Adrenal gland (tissue), 12 donors: ENCODE results near the gene IBSP. TPM values are rescaled to one million over a fixed set of nuclear protein-coding genes. Genes with fewer than 3 reads are reported as not detected.
A peak's percentile ranks its signal among the peaks of the same experiment; 100 is the strongest.

ENCODE experiments used
- DNase-seq, 7 donors: peaks; one replicate each; pipeline ENCODE4 v3.0.0-alpha.2; 2019 to 2020
- H3K27ac ChIP-seq, 5 donors: fragments of 200-600 bp; sonication (generic) in 4 of 5; 1 replicate in 3 of 5; 2 replicates in 2 of 5; pipeline versions ENCODE4 v1.5.1 to v1.8.0; 2016 to 2020; ENCODE audit warnings: mild to moderate bottlenecking in 1 of 5
- H3K27me3 ChIP-seq: fragments of 200-600 bp; 2 replicates; pipeline ENCODE4 v1.8.0; 2021
- H3K36me3 ChIP-seq, 2 donors: fragments of 200-600 bp; replicated peaks in 1 of 2; 1 replicate in 1 of 2; 2 replicates in 1 of 2; pipeline versions ENCODE4 v1.5.1 to v1.8.0; 2018 to 2022
- H3K4me1 ChIP-seq, 2 donors: fragments of 200-600 bp; replicated peaks in 1 of 2; 1 replicate in 1 of 2; 2 replicates in 1 of 2; pipeline versions ENCODE4 v1.5.1 to v1.8.0; 2018 to 2021
- H3K4me3 ChIP-seq, 4 donors: fragments of 200-600 bp; sonication (generic) in 3 of 4; one replicate each; pipeline ENCODE4 v1.5.1; 2016 to 2018
- H3K9me3 ChIP-seq, 3 donors: fragments of 200-600 bp; sonication (generic) in 1 of 3; replicated peaks in 1 of 3; 1 replicate in 2 of 3; 2 replicates in 1 of 3; pipeline versions ENCODE4 v1.5.1 to v1.8.0; 2016 to 2021
- POLR2A ChIP-seq, 2 donors: fragments of 450-650 bp; IDR thresholded peaks; one replicate each; pipeline ENCODE4 v1.6.1; 2017; ENCODE audit warnings: antibody characterized with exemption in 2 of 2, mild to moderate bottlenecking in 2 of 2, moderate library complexity in 1 of 2
- WGBS, 4 donors: extraction: QIAGEN DNeasy Blood & Tissue Kit in 2 of 4; methylation state at CpG; one replicate each; pipeline versions ENCODE4 v1.1.5 to v1.1.7; 2013 to 2017; 5-methylcytosine and 5-hydroxymethylcytosine counted together
- intact Hi-C, 2 donors: fragments of 100-400 bp; cut with DNase I; formaldehyde crosslinking; loops; one replicate each; pipeline versions ENCODE4 v1.14.1 to v1.15.0; 2022 to 2023
- polyA plus RNA-seq, 3 donors: library from polyadenylated mRNA; stranded (reverse); fragments of 200-250 nt in 2 of 3; fragments of 350-450 nt in 1 of 3; fragmentation: Illumina TruSeq in 1 of 3; extraction: RNeasy Lipid Tissue Mini Kit (QIAGEN cat#74804) in 1 of 3; gene quantifications; one replicate each; pipeline ENCODE4 v1.2.3, GENCODE V29; 2013 to 2014
- total RNA-seq, 9 donors: library from RNA; depleted of rRNA in 4 of 9; stranded (reverse); fragments of >200 nt in 4 of 9; fragments of 120-200 nt in 1 of 9; fragmentation: NEBNext Ultra II Directional in 1 of 9; extraction: Animal tissue kit (Norgen Biotek cat#: 25700) in 1 of 9; gene quantifications; one replicate each; pipeline versions ENCODE4 v1.1.0 to v1.2.4, GENCODE V29; 2013 to 2023
- TF ChIP-seq, protein P1 (sequence below), 6 experiments: fragments of 450-650 bp in 4 of 6; fragments of 200-600 bp in 2 of 6; sonication (generic) in 1 of 6; IDR thresholded peaks; 1 replicate in 5 of 6; 2 replicates in 1 of 6; pipeline versions ENCODE4 v1.5.1 to v1.8.0; 2016 to 2021; ENCODE audit warnings: antibody characterized with exemption in 6 of 6, mild to moderate bottlenecking in 2 of 6, moderate library complexity in 1 of 6
- donor health status: healthy with polysubstance abuse.
- donor health status: Bipolar disorder and iron deficiency.
- donor health status: DM: yes; HTN: yes; CAD: no.
- donor health status: DM: no; HTN: no; CAD: no.
- donor health status: DM: no; HTN: no; CAD: no.
- donor health status: DM: yes; HTN: yes; CAD: no.

IBSP gene
- total and polyA plus RNA-seq, 12 donors = not detected

DNA sequence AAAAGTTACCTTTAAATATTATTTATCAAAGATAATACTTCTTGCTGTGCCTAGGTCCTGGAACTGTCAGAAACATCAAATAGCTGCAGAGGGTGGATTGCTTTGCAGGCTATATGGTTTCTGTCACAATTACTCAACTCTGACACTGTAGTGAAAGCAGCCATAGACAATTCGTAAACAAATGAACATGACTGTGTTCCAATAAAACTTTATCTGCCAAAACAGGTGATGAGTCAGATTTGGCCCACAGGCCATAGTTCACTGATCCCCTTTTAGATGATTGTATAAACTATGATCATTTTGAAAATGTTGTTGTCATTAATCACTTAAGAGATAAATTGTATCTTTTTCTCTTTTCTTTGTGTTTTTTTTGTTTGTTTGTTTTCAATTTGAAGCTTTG, 25.0 kb downstream of the IBSP start:
- H3K4me1 ChIP-seq = no peaks in the 10 kb centered on the region
- H3K36me3 ChIP-seq = no peaks in the 10 kb centered on the region
- WGBS, 4 donors = 50 to 84% (median 72%) methylated on average over 1 of the region's 1 CpG
- H3K27ac ChIP-seq = no peak overlapping the region
- H3K27me3 ChIP-seq = no peaks in the 10 kb centered on the region
- H3K9me3 ChIP-seq = no peaks in the 10 kb centered on the region
- TF ChIP-seq, protein P1, sequence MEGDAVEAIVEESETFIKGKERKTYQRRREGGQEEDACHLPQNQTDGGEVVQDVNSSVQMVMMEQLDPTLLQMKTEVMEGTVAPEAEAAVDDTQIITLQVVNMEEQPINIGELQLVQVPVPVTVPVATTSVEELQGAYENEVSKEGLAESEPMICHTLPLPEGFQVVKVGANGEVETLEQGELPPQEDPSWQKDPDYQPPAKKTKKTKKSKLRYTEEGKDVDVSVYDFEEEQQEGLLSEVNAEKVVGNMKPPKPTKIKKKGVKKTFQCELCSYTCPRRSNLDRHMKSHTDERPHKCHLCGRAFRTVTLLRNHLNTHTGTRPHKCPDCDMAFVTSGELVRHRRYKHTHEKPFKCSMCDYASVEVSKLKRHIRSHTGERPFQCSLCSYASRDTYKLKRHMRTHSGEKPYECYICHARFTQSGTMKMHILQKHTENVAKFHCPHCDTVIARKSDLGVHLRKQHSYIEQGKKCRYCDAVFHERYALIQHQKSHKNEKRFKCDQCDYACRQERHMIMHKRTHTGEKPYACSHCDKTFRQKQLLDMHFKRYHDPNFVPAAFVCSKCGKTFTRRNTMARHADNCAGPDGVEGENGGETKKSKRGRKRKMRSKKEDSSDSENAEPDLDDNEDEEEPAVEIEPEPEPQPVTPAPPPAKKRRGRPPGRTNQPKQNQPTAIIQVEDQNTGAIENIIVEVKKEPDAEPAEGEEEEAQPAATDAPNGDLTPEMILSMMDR (IDR thresholded peaks at IDR 0.05) = no peak
- TF ChIP-seq POLR2A (IDR thresholded peaks at IDR 0.05) = no peak
- no peak overlapping the region for H3K4me3 ChIP-seq
- intact Hi-C loops = no loop called here
- no peak for DNase-seq

- WGBS, 4 donors = 95 to 96% (median 96%) methylated on average over 2 of the region's 2 CpGs
These were observed 33.3 kb downstream of the IBSP start, which contains the start of gene MEPE for GRCh38 chr4:87832669-87833068. MEPE (plus strand) TSS chr4:87832969; CDS start chr4:87834715, 1,746 bp downstream.

GRCh38 chr4:87834401-87834800, 35.0 kb downstream of the IBSP start:
- intact Hi-C loops = no loop called here
- H3K9me3 ChIP-seq = no peaks in the 10 kb centered on the region
- TF ChIP-seq, protein P1 (IDR thresholded peaks at IDR 0.05) = no peak
- no peak for TF ChIP-seq POLR2A (IDR thresholded peaks at IDR 0.05)
- DNase-seq = no peak
- 70 to 89% (median 80%) methylated on average over 2 of the region's 2 CpGs for WGBS, 4 donors
- no peaks in the 10 kb centered on the region for H3K27me3 ChIP-seq
- no peak overlapping the region for H3K4me3 ChIP-seq
- no peaks in the 10 kb centered on the region for H3K36me3 ChIP-seq
- H3K4me1 ChIP-seq = no peaks in the 10 kb centered on the region
- no peak overlapping the region for H3K27ac ChIP-seq

More at GRCh38 chr4:87832669-87833068, 33.3 kb downstream of the IBSP start, which contains the start of gene MEPE:
- TF ChIP-seq, protein P1 (IDR thresholded peaks at IDR 0.05) = no peak
- no peak for TF ChIP-seq POLR2A (IDR thresholded peaks at IDR 0.05)
- no peak for DNase-seq
- H3K27ac ChIP-seq = no peak within 1 kb of the TSS
- H3K9me3 ChIP-seq = no peaks in the 10 kb centered on the region
- no peaks in the 10 kb centered on the region for H3K4me1 ChIP-seq
- intact Hi-C loops = no loop called here
- no peaks in the 10 kb centered on the region for H3K27me3 ChIP-seq
- no peak within 1 kb of the TSS for H3K4me3 ChIP-seq
- H3K36me3 ChIP-seq = no peaks in the 10 kb centered on the region

DNA sequence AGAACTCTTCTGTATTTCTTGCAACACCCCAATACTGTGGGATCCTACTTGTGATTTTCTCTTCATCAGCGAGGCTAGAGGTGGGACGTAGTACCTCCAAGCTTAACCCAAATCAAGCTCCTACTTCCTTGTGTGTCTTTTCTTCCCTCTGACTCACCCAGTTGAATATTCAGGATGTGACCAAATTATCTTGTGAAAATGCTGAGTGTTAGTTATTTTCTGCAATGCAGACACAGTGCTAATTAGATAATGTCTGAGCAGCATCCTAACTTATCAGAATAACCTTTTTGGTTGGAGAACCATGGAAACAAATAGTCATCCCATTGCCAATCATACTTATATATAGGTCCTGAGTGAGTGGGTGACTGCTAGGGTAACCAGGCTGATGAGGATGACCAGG, 35.8 kb downstream of the IBSP start:
- TF ChIP-seq, protein P1 (IDR thresholded peaks at IDR 0.05) = no peak
- no peak for TF ChIP-seq POLR2A (IDR thresholded peaks at IDR 0.05)
- 65 to 87% (median 77%) methylated on average over 2 of the region's 2 CpGs for WGBS, 4 donors
- H3K27me3 ChIP-seq = no peaks in the 10 kb centered on the region
- intact Hi-C loops = loop anchor here (5.0 kb wide), 2 partner anchors 153 to 158 kb away; no protein-coding TSS in a partner anchor
- H3K4me1 ChIP-seq = no peaks in the 10 kb centered on the region
- no peaks in the 10 kb centered on the region for H3K36me3 ChIP-seq
- no peak for DNase-seq
- no peak overlapping the region for H3K4me3 ChIP-seq
- H3K9me3 ChIP-seq = no peaks in the 10 kb centered on the region
- peak overlapping the region in 1 of 5 donors; percentile 27 for H3K27ac ChIP-seq
